Inflammatory macrophage (primary cell): ENCODE data around the gene GPC2.

Source experiments
- DNase-seq, 2 donors: peaks; one replicate each; pipeline ENCODE4 v3.0.0-alpha.2; 2020 to 2022

GPC2 gene

DNA sequence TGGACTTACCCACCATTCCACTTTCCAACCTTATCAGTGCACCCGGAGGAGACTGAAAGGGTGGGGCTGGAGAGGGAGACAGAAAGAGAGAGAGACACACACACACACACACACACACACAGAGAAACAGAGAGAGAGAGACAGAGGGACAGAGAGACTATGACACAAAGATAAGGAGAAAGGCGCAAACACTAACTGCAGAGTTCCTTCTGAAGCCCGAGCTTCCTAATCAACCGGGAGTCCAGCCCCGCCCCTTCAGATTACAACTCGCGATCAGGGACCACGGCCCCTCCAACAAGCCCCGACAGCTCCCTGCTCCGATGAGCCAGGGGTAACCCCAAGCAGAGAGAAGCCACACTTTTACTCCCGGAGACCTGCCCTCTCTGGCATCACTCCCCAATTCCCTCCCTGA, 9.3 kb downstream of the GPC2 start:
- no peak for DNase-seq

DNA sequence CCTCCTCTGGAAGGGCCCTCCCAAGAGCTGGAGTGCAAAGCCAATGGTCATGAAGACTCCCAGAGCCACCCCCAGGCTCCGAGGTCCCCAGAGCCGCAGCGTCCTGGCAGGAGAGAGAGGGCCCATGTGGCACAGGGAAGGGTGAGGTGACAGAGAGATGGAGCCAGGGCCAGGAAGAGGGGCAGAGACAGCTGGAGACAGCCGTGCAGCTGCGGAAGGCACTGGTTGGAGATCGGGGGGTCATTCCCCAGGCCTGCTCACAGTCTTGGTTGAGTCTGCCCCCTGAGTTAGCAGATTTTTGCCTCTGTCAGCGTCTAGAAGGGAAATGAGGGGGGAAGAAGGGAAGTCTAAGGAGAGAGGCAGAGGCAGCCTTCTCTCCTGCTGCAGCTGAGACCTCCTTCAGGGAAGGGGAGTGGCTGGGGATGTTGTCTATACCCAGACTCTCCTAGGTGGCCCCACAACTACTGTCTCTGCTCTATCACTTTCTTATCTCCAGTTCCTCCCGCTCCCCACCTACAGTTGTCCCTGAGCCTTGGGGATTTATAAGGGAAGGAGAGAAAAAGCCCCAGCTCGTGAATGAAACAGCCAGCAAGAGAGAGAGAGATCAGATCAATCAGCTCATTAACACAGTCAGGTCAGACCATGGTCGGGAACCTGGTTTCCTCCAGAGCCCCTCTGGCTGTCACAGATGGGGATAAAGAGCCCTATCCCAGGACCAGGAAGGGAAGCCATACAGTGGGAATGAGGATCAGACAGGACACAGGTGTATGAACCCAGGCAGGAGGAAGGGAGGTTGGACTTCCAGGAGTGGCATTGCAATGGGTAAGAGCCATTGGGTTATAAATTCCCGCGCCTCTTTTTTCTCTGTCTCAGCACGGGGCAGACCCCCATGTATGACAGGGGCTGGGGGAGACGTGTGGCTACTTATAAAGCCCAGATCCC, 9.9 kb downstream of the GPC2 start:
- DNase-seq: no peak

DNA sequence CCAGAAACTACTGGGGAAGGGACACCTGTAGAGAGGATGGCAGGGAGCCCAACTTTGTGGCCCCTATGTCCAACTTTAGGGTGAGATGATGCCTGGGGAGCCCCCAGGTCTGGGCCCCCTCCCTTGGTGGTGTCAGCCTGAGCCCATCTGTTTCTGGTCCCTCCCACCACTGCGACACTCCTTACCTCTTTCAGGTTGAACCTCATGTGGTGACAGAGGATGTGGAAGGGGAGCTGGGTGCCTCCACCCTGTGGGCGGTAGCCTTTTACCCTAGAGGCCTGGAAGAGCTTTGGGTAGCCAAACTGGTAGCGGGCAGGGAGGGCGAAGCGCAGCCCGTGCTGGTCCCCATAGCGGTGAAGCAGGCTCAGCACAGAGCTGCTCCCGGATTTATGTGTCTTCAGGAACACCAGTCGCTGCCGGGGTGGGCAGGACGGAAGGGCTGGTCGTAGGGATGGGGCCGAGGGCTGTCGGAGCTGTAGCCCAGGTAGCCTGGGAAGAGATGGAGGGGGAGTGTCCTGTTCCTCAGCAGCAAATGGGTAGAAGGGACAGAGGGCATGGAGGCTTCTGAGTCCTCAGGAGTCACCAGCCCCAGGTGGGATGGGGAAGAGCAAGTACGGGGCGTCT, 10.8 kb downstream of the GPC2 start:
- DNase-seq: no peak

DNA sequence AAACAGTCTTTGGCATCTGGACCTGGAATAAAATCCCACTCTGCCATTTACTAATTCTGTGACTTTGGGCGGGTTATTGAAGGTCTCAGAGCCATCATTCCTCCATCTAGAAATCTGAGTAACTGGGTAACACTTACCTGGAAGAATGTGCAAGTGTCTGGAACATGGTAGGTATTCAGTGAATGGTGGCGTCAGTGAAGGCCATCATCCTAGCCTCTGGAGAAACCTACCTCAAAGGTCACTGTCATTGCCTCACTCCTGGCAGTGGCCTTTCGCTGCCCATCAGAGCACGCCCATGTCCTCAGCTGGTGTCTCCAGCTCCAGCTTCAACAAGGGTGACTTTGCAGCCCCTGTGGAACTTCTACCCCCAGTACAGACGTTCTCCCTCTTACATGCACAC, 13.3 kb downstream of the GPC2 start:
- DNase-seq: no peak

DNA sequence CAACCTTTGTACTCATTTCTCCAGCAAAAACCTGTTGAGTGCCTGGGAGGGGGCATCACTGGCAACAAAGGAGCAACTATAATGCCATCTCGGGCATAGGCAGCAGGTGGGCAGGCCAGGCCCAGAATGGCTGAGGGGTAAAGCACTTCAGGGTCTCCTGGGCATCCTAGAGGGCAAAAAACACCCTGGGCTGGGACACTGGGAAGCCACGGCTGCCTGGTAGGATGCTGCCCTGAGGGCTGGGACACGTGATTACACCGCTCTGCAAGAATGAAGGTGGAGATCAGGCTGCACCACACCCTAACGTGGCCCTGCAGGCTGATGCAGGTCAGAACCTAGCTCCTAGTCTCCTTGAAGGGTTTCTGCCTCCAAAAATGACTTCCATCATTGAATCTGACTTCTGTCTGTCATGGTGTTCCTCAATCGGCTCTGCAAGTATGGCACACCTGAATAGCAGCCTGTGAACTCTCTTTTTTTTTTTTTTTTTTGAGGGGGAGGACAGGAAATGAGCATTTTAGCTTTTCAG, 14.1 kb downstream of the GPC2 start:
- no peak for DNase-seq

DNA sequence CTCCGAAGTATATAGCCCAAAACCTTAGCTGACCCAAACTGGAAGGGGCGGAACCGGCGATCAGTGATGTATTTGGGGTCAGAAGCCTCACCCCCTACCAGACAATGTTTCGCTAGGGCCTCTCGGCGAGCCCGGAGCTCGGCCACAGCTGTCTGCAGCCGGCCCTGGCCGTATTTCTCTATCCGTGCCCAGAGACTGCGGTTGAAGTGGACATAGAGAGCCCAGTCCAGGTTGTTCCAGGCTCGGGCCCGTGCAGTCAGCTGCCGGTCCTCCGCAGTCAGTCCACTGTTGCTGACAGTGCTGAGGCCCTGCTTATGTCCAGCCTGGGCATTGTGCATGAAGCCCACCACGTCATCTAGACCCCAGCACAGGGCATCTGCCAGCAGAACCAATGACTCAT, 17.1 kb downstream of the GPC2 start:
- no peak for DNase-seq

DNA sequence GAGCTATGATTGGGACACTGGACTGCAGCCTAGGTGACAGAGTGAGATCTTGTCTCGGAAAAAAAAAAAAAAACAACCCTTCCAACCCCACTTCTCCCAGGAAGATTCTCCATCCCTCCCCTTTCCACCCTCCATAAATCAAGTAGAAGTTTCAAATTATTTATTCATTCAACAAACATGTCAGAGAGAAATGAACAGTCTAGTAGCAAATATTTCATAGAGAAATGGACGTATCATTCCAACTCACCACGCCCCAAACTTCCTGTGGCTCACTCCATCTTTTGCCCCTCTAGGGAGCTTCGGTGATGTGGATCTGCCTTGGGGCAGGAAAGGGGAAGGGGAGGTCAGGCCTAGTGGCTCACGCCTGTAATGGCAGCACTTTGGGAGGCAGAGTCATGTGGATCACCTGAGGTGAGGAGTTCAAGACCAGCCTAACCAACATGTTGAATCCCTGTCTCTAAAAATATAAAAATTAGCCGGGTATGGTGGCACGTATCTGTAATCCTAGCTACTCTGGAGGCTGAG, 18.0 kb downstream of the GPC2 start:
- DNase-seq: peak; percentile 20 to 26

DNA sequence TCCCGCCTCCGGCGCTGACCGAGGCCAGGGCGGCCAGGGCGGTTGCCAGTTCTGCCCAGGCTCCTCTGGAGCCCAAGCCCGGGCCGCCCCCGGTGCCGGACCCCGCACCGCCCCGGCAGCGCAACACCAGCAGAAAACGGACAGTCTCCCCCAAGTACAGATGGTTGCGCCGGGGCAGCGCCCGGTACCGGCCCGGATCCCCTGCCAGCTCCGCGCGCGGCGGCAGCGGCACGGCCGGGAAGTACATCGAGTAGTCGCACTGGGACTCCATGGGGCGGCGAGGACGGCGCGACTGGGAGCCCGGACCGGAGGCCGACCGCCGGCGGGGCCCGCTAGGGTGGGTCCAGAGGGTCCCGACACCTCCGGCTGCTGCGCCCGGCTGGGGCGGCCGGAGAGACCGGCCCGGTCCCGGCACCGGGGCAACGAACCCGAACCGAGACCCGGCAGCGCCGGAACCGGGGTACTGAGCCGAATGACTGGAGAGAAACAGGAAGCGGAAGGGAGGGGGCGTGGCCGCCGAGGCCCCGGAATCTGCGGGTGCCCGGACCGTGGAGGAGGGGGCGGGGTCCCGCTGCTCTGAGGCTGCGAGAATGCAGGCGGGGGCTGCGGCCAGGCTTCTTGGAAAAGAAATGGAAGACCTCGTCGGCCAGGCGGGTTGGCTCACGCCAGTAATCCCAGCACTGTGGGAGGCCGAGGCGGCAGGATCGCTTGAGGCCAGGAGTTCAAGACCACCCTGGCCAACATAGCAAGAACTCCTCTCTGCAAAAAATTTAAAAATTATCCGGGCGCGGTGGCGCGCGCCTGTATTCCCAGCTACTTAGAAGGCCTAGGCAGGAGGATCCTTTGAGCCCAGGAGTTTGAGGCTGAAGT, 18.7 kb downstream of the GPC2 start, which contains the start of gene TRAPPC14:
TRAPPC14 (minus strand) TSS at position 495 of the 870 bp plus-strand sequence; CDS start at position 271, 224 bp downstream.
- DNase-seq: peak; percentile 84 to 90

DNA sequence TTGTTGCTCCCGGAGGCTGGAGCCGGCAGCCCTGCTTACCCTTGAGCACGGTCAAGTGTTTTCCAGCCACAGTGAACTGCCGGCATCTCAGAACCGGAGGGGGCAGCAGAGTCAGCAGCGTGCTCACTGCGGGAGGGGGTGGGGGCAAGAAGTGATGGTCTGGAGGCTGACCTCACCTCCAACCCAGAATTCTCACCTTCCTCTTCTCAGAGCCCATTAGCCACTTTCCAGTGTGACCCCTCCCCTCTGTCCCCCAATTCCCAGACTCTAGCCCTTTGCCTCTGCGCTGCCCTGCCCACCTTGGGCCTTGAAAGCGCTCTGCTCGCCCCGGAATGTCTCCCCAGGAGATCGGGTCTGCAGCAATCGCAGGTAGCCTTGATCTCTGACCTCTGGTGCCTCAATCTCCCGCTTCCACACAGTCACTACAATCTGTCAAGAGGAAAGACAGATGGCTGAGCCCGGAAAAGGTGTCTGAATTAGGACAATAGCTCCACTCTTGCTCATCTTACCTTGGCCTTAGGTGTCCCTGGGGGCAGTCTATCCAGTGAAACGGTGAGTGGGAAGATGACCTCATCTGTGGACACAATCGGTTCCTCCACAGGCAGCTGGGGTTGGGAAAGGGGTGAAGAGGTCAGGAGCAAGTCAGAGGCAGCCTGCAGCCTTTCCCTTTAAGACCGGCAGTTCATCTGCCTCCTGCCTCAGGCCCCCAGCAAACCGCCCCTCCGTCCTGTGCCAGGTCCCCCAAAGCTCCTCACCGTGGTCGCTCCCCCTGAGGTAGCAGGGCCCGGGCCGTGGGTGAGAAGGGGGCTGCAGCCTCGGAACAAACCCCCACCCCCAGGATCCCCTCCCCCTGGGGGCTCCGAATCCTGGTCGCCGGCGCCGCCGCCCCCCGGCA, 19.6 kb downstream of the GPC2 start:
- DNase-seq: peak; percentile 69 to 86

DNA sequence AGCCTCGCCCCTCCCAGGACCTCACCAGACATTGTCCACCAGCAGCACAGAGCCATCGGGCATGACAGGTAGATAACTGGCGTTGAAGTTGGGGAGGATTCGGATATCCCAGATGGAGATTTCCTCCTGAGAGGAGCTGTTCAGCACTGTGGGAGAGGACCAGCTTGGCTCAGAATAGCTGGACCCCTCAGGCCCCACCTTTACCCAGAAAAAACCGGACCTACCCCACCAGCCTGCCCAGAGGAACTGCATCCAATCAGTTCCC, 20.2 kb downstream of the GPC2 start:
- DNase-seq: no peak

DNA sequence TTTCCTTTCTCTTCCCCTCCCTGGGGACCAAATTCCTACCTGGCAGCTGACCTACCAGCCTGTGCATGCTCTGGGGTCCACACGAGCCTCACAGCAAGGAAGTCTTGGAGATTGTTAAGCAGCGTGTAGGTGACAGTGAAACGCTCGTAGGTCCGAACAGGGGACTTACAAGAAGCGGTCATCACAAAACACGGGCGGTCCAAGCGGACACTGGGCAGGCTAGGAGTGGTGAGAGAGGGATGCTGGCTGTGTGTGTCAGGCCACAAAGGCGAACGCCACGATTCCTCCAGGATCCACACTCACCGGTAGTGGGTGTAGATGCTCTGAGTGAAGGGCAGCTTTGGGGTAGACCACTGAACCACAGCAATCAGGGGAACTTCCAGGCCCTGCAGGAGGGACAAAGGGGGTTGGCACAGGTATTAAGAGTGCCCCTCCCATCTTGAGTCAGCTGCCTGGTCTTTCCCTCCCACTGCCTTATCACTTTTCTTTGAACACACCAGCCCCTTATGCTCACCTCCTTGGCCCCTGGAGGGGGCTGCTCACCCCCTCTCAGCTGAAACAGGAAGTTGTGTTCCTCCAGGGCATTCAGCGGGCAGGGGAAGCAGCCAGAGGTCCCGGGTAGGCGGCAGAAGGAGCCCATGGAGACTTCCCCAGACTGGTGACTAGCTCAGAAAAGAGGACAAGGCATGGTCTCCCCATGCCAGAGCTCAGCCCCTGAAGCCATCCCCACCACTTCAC, 20.7 kb downstream of the GPC2 start:
- peak; percentile 56 to 77 for DNase-seq

DNA sequence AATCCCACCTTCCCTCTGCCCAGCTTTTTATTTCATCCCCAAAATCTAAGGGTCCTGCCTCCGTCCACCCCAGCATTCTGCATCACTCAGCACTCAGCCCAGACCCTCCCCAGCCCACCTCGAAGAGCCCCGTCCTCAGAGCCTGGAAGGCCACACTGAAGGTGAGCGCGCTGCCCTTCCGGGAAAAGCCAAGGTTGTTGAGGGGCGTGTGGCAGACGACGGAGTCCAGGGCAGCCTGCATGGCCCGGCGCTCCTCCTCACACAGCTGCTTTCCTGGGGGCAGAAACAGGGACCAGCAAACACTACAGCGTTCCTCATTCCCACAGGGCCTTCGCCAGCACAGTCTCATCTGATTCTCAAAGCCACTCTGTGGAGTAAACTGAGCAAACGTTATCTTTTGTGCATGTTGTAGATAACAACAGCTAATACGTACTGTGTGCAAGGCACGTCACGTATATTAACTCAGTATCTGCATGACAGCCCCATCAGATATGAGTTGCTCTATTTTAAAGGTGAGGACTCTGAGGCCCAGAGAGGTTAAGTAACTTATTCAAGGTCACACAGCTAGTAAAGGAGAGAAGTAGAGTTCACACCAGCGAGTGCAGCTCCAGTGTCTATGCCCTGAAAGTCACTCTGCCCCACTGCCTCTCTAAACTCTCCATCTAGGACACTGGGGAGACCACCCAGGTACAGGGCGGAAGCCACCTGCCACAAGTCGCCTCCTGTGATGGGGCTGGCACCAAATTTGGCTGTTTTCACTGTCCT, 21.4 kb downstream of the GPC2 start:
- no peak for DNase-seq

DNA sequence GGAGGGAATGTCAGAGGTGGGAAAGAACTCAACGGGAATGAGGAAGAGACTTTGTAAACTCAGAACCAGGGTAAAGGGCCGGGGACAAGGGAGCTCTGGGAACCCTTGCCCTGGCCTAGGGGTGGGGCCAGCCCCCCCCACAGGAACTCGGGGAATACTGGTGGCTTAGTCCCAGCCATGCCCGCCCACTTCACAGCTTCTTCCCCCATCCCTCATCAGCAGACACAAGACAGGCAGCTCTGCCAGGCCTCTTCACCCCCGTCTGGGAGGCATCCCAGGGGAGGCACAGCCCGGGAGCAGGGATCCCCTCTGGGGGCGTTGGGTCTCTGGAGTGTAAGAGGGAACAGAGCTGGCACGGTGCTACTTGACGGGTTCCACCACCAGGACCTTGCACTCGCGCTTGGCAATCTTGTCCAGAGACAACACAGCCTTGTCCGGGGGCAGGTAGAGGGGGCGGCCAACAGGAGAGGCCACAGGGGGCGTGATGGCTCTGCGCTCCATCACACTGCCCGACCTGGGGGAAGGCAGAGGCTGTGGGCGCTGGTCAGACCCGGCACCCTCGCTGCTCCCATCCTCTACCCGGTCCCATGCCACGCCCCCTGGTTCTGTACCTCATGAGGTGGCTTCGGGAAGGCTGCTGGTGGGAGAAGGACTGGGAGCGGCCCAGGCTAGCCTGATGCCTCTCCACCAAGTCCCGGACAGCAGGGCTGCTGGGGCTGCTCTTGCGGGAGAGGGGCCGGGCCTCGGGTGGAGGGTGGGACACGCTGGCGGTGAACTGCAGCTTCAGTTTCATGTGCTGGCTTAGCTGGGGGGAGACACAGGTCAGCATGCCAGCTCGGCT, 22.3 kb downstream of the GPC2 start:
- peak in 1 of 2 donors; percentile 25 for DNase-seq

DNA sequence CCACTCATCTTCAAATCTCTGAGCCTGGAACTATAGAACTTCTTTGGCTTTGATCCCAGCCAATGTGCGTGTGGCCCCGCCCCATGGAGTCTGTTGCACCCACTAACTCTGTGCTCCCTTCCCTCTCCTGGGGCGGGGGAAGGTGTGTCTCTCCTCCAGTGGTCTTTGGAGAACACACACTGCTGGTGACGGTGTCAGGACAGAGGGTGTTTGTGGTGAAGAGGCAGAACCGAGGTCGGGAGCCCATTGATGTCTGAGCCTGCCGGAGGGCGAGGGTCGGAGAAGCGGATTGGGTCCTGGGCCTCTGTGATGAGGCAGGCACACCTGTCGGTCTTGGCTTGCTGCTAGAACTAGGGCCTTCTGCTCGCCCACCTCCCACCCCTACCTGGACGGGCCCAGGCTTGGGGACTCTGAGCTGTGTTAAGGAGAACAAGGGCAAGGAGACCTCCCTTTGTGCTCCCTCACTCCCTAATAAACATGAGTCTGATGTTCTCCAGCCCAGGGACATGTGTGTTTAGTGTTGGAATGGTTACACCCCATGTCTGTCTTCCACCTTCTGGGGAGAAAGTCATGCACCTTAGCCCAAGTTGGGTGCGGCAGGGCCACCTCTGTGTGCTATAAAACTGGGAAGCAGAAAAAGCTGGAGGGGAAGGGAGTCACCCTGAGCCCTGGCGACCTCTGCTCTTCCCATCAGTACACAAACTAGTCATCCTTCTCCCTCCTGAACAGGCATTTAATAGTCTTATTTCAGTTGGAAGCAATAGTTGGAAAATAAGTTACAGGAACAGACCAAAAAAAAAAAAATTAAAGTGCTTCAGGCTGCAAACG, 23.3 kb downstream of the GPC2 start:
- no peak for DNase-seq

DNA sequence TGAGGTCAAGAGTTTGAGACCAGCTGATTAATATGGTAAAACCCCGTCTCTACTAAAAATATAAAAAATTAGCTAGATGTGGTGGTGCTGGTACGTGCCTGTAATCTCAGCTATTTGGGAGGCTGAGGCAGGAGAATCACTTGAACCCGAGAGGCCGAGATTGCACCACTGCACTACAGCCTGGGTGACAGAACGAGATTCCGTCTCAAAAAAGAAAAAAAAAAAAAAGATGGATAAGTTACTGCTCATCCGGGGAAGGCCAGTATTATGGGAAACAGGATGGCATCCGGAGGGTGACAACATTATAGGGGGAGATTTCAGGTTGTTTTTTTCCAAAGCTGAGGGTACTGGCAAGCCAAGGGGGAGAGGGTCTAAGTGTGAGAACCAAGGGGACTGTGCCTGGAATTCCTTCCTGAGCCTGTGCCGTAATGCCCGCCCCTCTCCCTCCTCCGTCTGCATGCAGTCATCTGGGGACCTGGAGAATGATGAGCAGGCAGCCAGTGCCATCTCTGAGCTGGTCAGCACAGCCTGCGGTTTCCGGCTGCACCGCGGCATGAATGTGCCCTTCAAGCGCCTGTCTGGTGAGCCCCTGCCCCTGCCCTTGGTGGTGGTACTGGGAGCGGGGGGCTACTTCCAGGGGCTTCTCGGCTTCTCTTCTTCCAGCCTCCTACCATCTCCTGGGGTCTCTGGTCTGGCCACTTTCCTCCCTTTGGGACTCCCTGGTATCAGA, 24.1 kb downstream of the GPC2 start:
- no peak for DNase-seq

DNA sequence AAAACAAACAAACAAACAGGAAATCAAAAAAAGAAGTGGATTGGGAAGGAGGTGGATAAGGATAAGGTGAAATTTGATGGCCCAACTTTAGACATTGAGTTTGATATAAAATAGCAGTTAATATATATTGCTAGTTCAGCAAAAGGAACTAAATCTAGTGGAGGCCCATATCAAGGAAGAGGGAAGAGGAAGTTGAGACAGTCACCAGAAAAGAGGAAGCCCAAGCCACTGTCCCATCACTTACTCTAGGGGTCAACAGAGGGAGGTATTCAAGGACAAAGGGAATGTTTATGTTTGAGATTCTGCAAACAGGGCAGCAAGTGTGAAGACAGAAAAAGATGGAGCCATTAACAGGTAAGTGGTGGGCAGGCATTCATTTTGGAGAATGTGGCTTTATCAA, 24.8 kb downstream of the GPC2 start:
- DNase-seq: peak; percentile 79 to 83

DNA sequence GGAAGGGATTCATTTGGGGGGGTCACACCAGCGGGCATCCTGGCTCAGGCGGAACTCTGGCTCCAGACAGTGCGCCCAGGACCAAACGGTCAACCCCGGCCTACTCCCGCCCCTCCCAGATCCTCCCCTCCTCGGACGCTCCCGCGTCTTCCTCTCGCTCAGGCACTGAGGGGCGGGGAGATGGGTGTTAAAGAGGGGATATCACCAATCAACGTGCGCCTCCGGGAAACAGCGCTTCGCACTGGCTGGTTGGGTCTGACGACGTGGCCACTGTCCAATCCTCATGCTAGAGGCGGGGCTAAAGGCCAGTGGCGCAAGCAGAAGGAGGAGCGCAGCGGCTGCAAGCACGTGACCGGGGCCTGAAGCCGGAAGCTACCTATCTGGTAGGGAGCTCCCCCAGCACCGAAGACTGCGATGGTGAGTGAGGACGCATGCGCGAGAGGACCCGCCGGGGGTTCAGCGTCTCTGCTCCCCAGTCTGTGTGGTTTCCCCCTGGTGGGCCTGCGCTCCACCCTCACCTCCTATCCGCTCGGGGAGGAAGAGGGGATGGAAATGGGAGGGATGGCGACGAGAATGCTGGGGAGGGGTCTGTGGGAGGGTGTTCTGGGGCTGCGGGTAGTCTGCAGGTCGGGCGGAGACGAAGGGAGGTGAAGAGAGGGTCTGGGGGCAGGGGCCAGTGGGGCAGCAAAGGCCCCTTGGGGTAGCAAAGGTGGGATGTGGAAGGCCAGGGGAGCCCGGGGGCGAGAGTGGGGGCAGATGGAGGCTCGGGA, 28.4 kb downstream of the GPC2 start, which contains the start of gene LAMTOR4:
LAMTOR4 (plus strand) TSS at position 360 of the 770 bp plus-strand sequence; CDS start at position 415, 55 bp downstream.
- DNase-seq: peak; percentile 99
